ENCODE measurements around the gene POLR2B. TPM values are rescaled to one million over a fixed set of nuclear protein-coding genes. Genes with fewer than 3 reads are reported as not detected.
"Not testable (repeated sequence)": the region's sequence is repeated elsewhere in the genome, so short reads cannot be mapped to it uniquely, and the experiment has no call there.

POLR2B gene
- total RNA-seq, result 23.4 TPM

GRCh38 chr4:56978750-56979303, at the start of gene POLR2B:
Gene POLR2B, plus strand, starts transcription at chr4:56978896. Its CDS starts 90 bp downstream, at chr4:56978986.
- no peak for TF ChIP-seq CTCF (IDR thresholded peaks at IDR 0.05)
- H3K36me3 ChIP-seq, result peaks cover 0 to 7% of the 10 kb centered on the region in 2 donors
- no peaks in the 10 kb centered on the region for H3K27me3 ChIP-seq
- peak within 1 kb of the TSS; percentile 90 to 94 for H3K27ac ChIP-seq
- intact Hi-C loops (cut with DNase I), result loop anchor here (5.0 kb wide), 4 partner anchors 58 to 1582 kb away; partner anchors contain the start of genes CEP135, IGFBP7 and TMEM165
- H3K4me3 ChIP-seq, result peak within 1 kb of the TSS; percentile 84 to 91
- H3K4me1 ChIP-seq, result peaks cover 5 to 19% of the 10 kb centered on the region in 2 donors
- H3K9me3 ChIP-seq, result no peaks in the 10 kb centered on the region
- peak; percentile 65 to 97 for DNase-seq (ENCODE audit: low spot score in 2 of 2)

GRCh38 chr4:56930638-56931037, 48.1 kb upstream of the POLR2B start:
- no peaks in the 10 kb centered on the region for H3K27me3 ChIP-seq
- no peak for DNase-seq (ENCODE audit: low spot score in 2 of 2)
- no peak overlapping the region for H3K27ac ChIP-seq
- no peaks in the 10 kb centered on the region for H3K4me1 ChIP-seq
- no peak for TF ChIP-seq CTCF (IDR thresholded peaks at IDR 0.05)
- no peaks in the 10 kb centered on the region for H3K9me3 ChIP-seq
- no peak overlapping the region for H3K4me3 ChIP-seq
- peaks cover 22 to 30% of the 10 kb centered on the region in 2 donors for H3K36me3 ChIP-seq
- intact Hi-C loops (cut with DNase I), result no loop called here

- DNase-seq (ENCODE audit: low spot score in 2 of 2), result no peak
- H3K36me3 ChIP-seq, result peaks cover 20 to 22% of the 10 kb centered on the region in 2 donors
- H3K4me1 ChIP-seq, result no peaks in the 10 kb centered on the region
- H3K27ac ChIP-seq, result no peak overlapping the region
- H3K9me3 ChIP-seq, result no peaks in the 10 kb centered on the region
- TF ChIP-seq CTCF (IDR thresholded peaks at IDR 0.05), result no peak
- intact Hi-C loops (cut with DNase I), result no loop called here
- H3K4me3 ChIP-seq, result no peak overlapping the region
- H3K27me3 ChIP-seq, result no peaks in the 10 kb centered on the region
These were observed 46.8 kb upstream of the POLR2B start for GRCh38 chr4:56931924-56932323.

- intact Hi-C loops (cut with DNase I), result no loop called here
- no peak for TF ChIP-seq CTCF (IDR thresholded peaks at IDR 0.05)
These were observed 41.4 kb upstream of the POLR2B start for GRCh38 chr4:56937262-56937661.

GRCh38 chr4:56939826-56940225, 38.9 kb upstream of the POLR2B start:
- H3K9me3 ChIP-seq; intact Hi-C loops (cut with DNase I); DNase-seq (ENCODE audit: low spot score in 2 of 2); H3K27me3 ChIP-seq; H3K27ac ChIP-seq; H3K4me3 ChIP-seq; H3K36me3 ChIP-seq; H3K4me1 ChIP-seq: not testable (repeated sequence)

More at GRCh38 chr4:56937262-56937661, 41.4 kb upstream of the POLR2B start:
- no peak overlapping the region for H3K4me3 ChIP-seq
- H3K9me3 ChIP-seq, result no peaks in the 10 kb centered on the region
- DNase-seq (ENCODE audit: low spot score in 2 of 2), result no peak
- H3K36me3 ChIP-seq, result peaks cover 6 to 8% of the 10 kb centered on the region in 2 donors
- H3K4me1 ChIP-seq, result no peaks in the 10 kb centered on the region
- H3K27ac ChIP-seq, result no peak overlapping the region
- no peaks in the 10 kb centered on the region for H3K27me3 ChIP-seq

- peaks cover 6 to 8% of the 10 kb centered on the region in 2 donors for H3K36me3 ChIP-seq
- H3K27ac ChIP-seq, result no peak overlapping the region
- no peaks in the 10 kb centered on the region for H3K27me3 ChIP-seq
- no peaks in the 10 kb centered on the region for H3K4me1 ChIP-seq
- intact Hi-C loops (cut with DNase I), result no loop called here
- no peak for TF ChIP-seq CTCF (IDR thresholded peaks at IDR 0.05)
- H3K9me3 ChIP-seq, result no peaks in the 10 kb centered on the region
- H3K4me3 ChIP-seq, result no peak overlapping the region
- DNase-seq (ENCODE audit: low spot score in 2 of 2), result no peak
These were observed 38.3 kb upstream of the POLR2B start for GRCh38 chr4:56940403-56940802.
